Spleen (tissue), 11 donors: ENCODE data around the gene SERINC5. TPM values are rescaled to one million over a fixed set of nuclear protein-coding genes. Genes with fewer than 3 reads are reported as not detected.
A peak's percentile ranks its signal among the peaks of the same experiment; 100 is the strongest.

ENCODE experiments used
- DNase-seq: peaks from one replicate; pipeline ENCODE4 v3.0.0-alpha.2; 2020
- H3K27ac ChIP-seq, 8 donors: fragments of 200-600 bp; sonication (generic) in 7 of 8; 1 replicate in 4 of 8; 2 replicates in 4 of 8; pipeline versions ENCODE4 v1.5.0 to v1.8.0; 2016 to 2021; ENCODE audit warnings: inconsistent platforms in 4 of 8, mild to moderate bottlenecking in 4 of 8, moderate library complexity in 1 of 8
- H3K27me3 ChIP-seq, 7 donors: fragments of 200-600 bp; sonication (generic) in 6 of 7; replicated peaks in 1 of 7; 1 replicate in 4 of 7; 2 replicates in 3 of 7; pipeline versions ENCODE4 v1.5.0 to v1.8.0; 2016 to 2021; ENCODE audit warnings: inconsistent platforms in 3 of 7, mild to moderate bottlenecking in 1 of 7
- H3K36me3 ChIP-seq, 6 donors: fragments of 200-600 bp; sonication (generic) in 5 of 6; 1 replicate in 4 of 6; 2 replicates in 2 of 6; pipeline versions ENCODE4 v1.5.0 to v1.8.0; 2016 to 2021; ENCODE audit warnings: inconsistent platforms in 2 of 6
- H3K4me1 ChIP-seq, 6 donors: fragments of 200-600 bp; sonication (generic) in 5 of 6; 1 replicate in 3 of 6; 2 replicates in 3 of 6; pipeline versions ENCODE4 v1.5.0 to v1.8.0; 2016 to 2021; ENCODE audit warnings: inconsistent platforms in 3 of 6
- H3K4me3 ChIP-seq, 8 donors: fragments of 200-600 bp; sonication (generic) in 7 of 8; 1 replicate in 4 of 8; 2 replicates in 4 of 8; pipeline versions ENCODE4 v1.5.0 to v1.8.0; 2016 to 2021; ENCODE audit warnings: inconsistent platforms in 4 of 8, mild to moderate bottlenecking in 4 of 8, moderate library complexity in 2 of 8
- H3K9me3 ChIP-seq, 8 donors: fragments of 200-600 bp; sonication (generic) in 7 of 8; 1 replicate in 4 of 8; 2 replicates in 4 of 8; pipeline versions ENCODE4 v1.5.0 to v1.8.0; 2016 to 2021; ENCODE audit warnings: inconsistent platforms in 4 of 8
- POLR2A ChIP-seq, 3 donors: fragments of 450-650 bp; IDR thresholded peaks; one replicate each; pipeline ENCODE4 v1.5.1; 2017; ENCODE audit warnings: antibody characterized with exemption in 3 of 3, mild to moderate bottlenecking in 1 of 3
- POLR2AphosphoS5 ChIP-seq, 3 donors: sonication (generic); formaldehyde crosslinking; IDR thresholded peaks; one replicate each; pipeline ENCODE4 v1.5.1; 2017; ENCODE audit warnings: antibody characterized with exemption in 3 of 3
- WGBS, 5 donors: extraction: QIAGEN DNeasy Blood & Tissue Kit in 3 of 5; methylation state at CpG; one replicate each; pipeline versions ENCODE4 v1.1.5 to v1.1.7; 2013 to 2018; 5-methylcytosine and 5-hydroxymethylcytosine counted together
- intact Hi-C: fragments of 100-400 bp; cut with DNase I; formaldehyde crosslinking; loops from one replicate; pipeline ENCODE4 v1.15.0; 2023; ENCODE audit warnings: low total_unique reads
- polyA plus RNA-seq, 3 donors: library from polyadenylated mRNA; stranded (reverse); fragments of 200-250 nt; gene quantifications; one replicate each; pipeline ENCODE4 v1.2.1, GENCODE V29; 2013
- total RNA-seq, 7 donors: library from RNA; depleted of rRNA in 3 of 7; stranded (reverse); fragments of >200 nt in 3 of 7; fragmentation: NEBNext Ultra II Directional in 4 of 7; extraction: Animal tissue kit (Norgen Biotek cat#: 25700) in 4 of 7; gene quantifications; one replicate each; pipeline versions ENCODE4 v1.1.0 to v1.2.1, GENCODE V29; 2016 to 2021
- TF ChIP-seq, protein P1 (sequence below), 11 experiments: fragments of 200-600 bp in 7 of 11; fragments of 450-650 bp in 4 of 11; sonication (generic) in 4 of 11; IDR thresholded peaks in 8 of 11; conservative IDR thresholded peaks in 3 of 11; 1 replicate in 7 of 11; 2 replicates in 4 of 11; pipeline versions ENCODE4 v1.4.0 to v1.8.0; 2016 to 2021; ENCODE audit warnings: antibody characterized with exemption in 11 of 11, inconsistent platforms in 4 of 11, mild to moderate bottlenecking in 1 of 11
- donor health status: healthy with polysubstance abuse.
- donor health status: DM: no; HTN: no; CAD: no; lungs with moderate emphysema.
- donor health status: DM: no; HTN: no; CAD: no.
- donor health status: Bipolar disorder and iron deficiency.
- donor health status: healthy.
- donor health status: DM: no; HTN: no; CAD: no.
- donor health status: DM: yes; HTN: yes; CAD: no.

Gene SERINC5
- total and polyA plus RNA-seq, 10 donors: 1.5 to 29.8 (median 21.2) TPM

DNA sequence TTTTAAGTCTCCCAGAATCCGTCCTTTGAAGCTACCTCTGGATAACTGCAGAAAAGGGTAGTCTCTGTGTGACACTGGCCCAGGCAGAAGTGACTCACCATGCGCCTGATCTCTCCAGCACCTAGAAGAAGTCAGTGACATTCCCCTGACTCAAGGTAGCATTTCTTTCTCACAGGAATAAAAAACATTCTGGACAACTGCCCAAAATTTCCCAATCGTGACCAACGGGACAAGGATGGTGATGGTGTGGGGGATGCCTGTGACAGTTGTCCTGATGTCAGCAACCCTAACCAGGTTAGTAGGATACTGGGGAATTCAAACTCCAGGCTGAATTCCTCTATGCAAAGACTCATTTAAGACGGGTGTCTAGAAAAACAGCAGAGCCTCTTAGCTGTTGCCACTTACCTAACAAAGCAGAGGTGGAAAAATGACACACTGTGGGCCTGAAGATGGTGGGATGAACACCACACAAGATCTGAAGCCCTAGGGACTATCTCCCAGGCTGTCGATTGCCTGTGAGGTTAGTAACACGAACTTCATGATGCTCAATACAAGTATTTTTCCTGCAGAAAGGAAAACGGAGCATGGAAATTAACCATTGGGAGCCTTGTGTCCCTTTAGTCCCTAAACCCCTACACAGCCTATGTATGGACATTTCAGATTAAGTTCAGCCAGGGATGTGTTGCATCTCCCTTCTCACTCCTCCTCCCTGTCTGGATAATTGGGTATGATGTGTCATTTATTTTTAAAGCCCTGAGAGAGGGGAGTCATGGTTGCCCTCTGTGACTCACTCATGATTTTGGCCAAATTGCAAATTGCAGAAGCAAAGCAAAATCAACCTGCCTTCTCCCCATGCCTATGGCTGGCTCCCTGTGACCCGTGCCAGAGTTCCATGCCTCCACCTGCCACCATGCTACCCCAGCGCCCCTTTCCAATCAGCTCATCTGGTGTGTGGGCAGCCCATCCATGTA is 183.5 kb downstream of the SERINC5 start:
- no peak for TF ChIP-seq POLR2A (IDR thresholded peaks at IDR 0.05)
- no peak for TF ChIP-seq POLR2AphosphoS5 (IDR thresholded peaks at IDR 0.05)
- TF ChIP-seq, protein P1, sequence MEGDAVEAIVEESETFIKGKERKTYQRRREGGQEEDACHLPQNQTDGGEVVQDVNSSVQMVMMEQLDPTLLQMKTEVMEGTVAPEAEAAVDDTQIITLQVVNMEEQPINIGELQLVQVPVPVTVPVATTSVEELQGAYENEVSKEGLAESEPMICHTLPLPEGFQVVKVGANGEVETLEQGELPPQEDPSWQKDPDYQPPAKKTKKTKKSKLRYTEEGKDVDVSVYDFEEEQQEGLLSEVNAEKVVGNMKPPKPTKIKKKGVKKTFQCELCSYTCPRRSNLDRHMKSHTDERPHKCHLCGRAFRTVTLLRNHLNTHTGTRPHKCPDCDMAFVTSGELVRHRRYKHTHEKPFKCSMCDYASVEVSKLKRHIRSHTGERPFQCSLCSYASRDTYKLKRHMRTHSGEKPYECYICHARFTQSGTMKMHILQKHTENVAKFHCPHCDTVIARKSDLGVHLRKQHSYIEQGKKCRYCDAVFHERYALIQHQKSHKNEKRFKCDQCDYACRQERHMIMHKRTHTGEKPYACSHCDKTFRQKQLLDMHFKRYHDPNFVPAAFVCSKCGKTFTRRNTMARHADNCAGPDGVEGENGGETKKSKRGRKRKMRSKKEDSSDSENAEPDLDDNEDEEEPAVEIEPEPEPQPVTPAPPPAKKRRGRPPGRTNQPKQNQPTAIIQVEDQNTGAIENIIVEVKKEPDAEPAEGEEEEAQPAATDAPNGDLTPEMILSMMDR (IDR thresholded peaks at IDR 0.05 in 8 of 11, conservative IDR thresholded peaks at IDR 0.05 in 3 of 11): no peak
- H3K4me1 ChIP-seq: peaks cover 3 to 27% (median 13%) of the 10 kb centered on the region in 6 donors
- H3K9me3 ChIP-seq: no peaks in the 10 kb centered on the region
- no peaks in the 10 kb centered on the region for H3K36me3 ChIP-seq
- intact Hi-C loops: no loop called here
- H3K27ac ChIP-seq: no peak overlapping the region
- WGBS, 5 donors: 83 to 93% (median 92%) methylated on average over 10 of the region's 10 CpGs
- no peaks in the 10 kb centered on the region for H3K27me3 ChIP-seq
- DNase-seq: no peak
- no peak overlapping the region for H3K4me3 ChIP-seq

DNA sequence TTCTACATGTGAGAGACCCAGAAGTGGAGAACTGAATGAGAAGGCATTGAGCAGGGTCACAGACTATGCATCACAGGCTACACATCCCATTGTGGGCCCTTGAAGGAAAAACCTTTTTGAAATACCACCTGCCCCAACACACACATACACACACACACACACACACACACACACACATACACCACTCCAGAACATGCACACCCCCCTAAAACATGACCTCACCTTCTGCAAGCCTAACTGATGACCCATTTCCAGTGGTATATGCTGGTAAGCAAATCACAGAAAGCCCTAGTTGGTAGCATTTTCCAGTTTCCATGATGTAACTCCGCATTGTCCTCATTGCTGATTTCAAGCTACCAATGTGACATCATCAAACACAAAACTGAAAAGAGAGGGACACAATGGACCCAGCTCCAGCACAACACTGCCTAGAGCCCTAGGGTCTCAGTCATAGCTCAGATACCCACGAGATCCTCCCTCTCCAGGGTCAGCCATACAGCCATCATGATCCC is 184.3 kb downstream of the SERINC5 start:
- H3K27ac ChIP-seq: no peak overlapping the region

DNA sequence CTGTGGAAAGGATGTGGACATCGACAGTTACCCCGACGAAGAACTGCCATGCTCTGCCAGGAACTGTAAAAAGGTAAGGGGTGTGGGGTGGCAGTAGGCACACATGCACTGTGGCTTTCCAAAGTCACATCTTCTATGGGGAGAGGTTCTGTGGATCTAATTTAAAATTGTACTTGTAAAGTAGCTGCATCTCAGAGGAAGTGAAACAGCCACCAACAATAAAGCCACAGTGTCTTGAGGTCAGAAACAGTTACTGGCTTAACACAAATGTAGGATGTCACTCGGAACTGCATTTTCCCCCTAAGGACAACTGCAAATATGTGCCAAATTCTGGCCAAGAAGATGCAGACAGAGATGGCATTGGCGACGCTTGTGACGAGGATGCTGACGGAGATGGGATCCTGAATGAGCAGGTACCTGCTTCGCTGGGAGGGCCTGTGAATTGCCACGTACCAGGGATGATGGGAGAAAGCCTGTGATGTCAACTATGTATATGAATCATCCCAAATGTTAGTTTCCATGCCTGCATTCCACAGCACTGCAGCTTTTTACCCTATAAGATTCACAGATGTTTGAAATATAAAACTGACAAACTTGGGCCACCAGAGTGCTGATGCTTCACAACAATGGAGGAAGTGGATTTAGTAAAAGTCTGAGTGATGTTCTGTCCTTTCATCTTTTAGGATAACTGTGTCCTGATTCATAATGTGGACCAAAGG is 185.4 kb downstream of the SERINC5 start:
- intact Hi-C loops: no loop called here
- WGBS, 5 donors: 53 to 66% (median 64%) methylated on average over 10 of the region's 10 CpGs
- Histone ChIP-seq H3K27ac (peak overlapping the region in 3 of 8 donors; percentile 24 to 43 (median 40)), H3K36me3 (no peaks in the 10 kb centered on the region), H3K4me1 (peaks cover 3 to 30% (median 13%) of the 10 kb centered on the region in 6 donors), H3K9me3 (no peaks in the 10 kb centered on the region), H3K4me3 (no peak overlapping the region), H3K27me3 (no peaks in the 10 kb centered on the region)
- DNase-seq: no peak
- TF ChIP-seq POLR2A (IDR thresholded peaks at IDR 0.05) (no peak), POLR2AphosphoS5 (IDR thresholded peaks at IDR 0.05) (no peak)
- TF ChIP-seq, protein P1 (IDR thresholded peaks at IDR 0.05 in 8 of 11, conservative IDR thresholded peaks at IDR 0.05 in 3 of 11): no peak

More for the DNA sequence above, 184.3 kb downstream of the SERINC5 start:
- intact Hi-C loops: no loop called here
- 81 to 90% (median 88%) methylated on average over 2 of the region's 2 CpGs for WGBS, 5 donors
- DNase-seq: no peak
- H3K27me3 ChIP-seq: no peaks in the 10 kb centered on the region
- no peaks in the 10 kb centered on the region for H3K36me3 ChIP-seq
- TF ChIP-seq, protein P1 (IDR thresholded peaks at IDR 0.05 in 8 of 11, conservative IDR thresholded peaks at IDR 0.05 in 3 of 11): no peak
- TF ChIP-seq POLR2AphosphoS5 (IDR thresholded peaks at IDR 0.05) (no peak), POLR2A (IDR thresholded peaks at IDR 0.05) (no peak)
- no peaks in the 10 kb centered on the region for H3K9me3 ChIP-seq
- H3K4me1 ChIP-seq: peaks cover 3 to 30% (median 13%) of the 10 kb centered on the region in 6 donors
- H3K4me3 ChIP-seq: no peak overlapping the region
